GM12878 (cell line): ENCODE results near the gene IKBKG. TPM values are rescaled to one million over a fixed set of nuclear protein-coding genes. Genes with fewer than 3 reads are reported as not detected.
"Not testable (repeated sequence)": the region's sequence is repeated elsewhere in the genome, so short reads cannot be mapped to it uniquely, and the experiment has no call there.

Experiments used
- ATAC-seq: fragments of 200-7000 bp; cut with Tn5 transposase; 3 replicates; pipeline ENCODE4 v1.9.1; 2020; ENCODE audit warnings: mild to moderate bottlenecking, moderate library complexity
- BruUV-seq: library from RNA; stranded (reverse); fragments of 400-500 nt; replicated peaks from 2 replicates; lab custom pipeline; 2021; lab: Mats Ljungman, UMichigan
- CTCF ChIA-PET: fragments of 300-600 bp; sonication (Branson Sonifier 250); formaldehyde crosslinking; extraction: SDS; loops from one replicate; lab custom pipeline; 2021; ENCODE audit warnings: inconsistent platforms; lab: Yijun Ruan, JAX
- POLR2A ChIA-PET: fragments of 350-600 bp; formaldehyde crosslinking; extraction: SDS; loops from one replicate; lab custom pipeline; 2021; ENCODE audit warnings: inconsistent platforms; lab: Charles Lee
- RAD21 ChIA-PET: fragments of 300-600 bp; sonication (Branson Sonifier 250); formaldehyde crosslinking; loops from one replicate; lab custom pipeline; 2023; ENCODE audit warnings: antibody characterized with exemption; ENCODE audit not compliant: unreplicated experiment; lab: Charles Lee
- SMC1A ChIA-PET: fragments of 300-600 bp; sonication (Branson Sonifier 250); formaldehyde crosslinking; loops from one replicate; lab custom pipeline; 2023; ENCODE audit not compliant: unreplicated experiment, uncharacterized antibody; lab: Charles Lee
- DNase-seq: peaks from one replicate; pipeline ENCODE4 v3.0.0-alpha.2; 2011; ENCODE audit warnings: low read depth, low spot score
- FAIRE-seq: peaks from 3 replicates; lab custom pipeline; 2011; peaks lifted over from hg19 to GRCh38; lab: Jason Lieb, UNC
- H2AFZ ChIP-seq: 2 replicates; pipeline ENCODE4 v1.6.0; 2011; ENCODE audit warnings: low read depth, low read length, control low read depth; ENCODE audit not compliant: control insufficient read depth
- H3K27ac ChIP-seq: 2 replicates; pipeline ENCODE4 v1.5.1; 2011; ENCODE audit warnings: control low read depth; ENCODE audit not compliant: control insufficient read depth, insufficient read depth
- H3K27me3 ChIP-seq, 2 experiments: replicated peaks in 1 of 2; 2 replicates each; pipeline versions ENCODE4 v1.6.0 to v1.6.1; 2011; ENCODE audit warnings: low read length in 1 of 2; ENCODE audit not compliant: control insufficient read depth in 2 of 2, insufficient read depth in 2 of 2
- H3K36me3 ChIP-seq, 2 experiments: 2 replicates each; pipeline ENCODE4 v1.5.1; 2011; ENCODE audit warnings: low read length in 1 of 2; ENCODE audit not compliant: control insufficient read depth in 2 of 2, insufficient read depth in 2 of 2
- H3K4me1 ChIP-seq: 2 replicates; pipeline ENCODE4 v1.6.1; 2011; ENCODE audit warnings: mild to moderate bottlenecking, low read length, moderate library complexity, mixed read lengths; ENCODE audit not compliant: control insufficient read depth, insufficient read depth
- H3K4me2 ChIP-seq: 2 replicates; pipeline ENCODE4 v1.6.0; 2011; ENCODE audit warnings: control low read depth; ENCODE audit not compliant: control insufficient read depth, insufficient read depth
- H3K4me3 ChIP-seq: fragments of 200-600 bp; sonication (generic); 2 replicates; pipeline ENCODE4 v1.5.1; 2016
- H3K79me2 ChIP-seq: 2 replicates; pipeline ENCODE4 v1.6.0; 2011; ENCODE audit warnings: low read length; ENCODE audit not compliant: control insufficient read depth, insufficient read depth
- H3K9ac ChIP-seq: 2 replicates; pipeline ENCODE4 v1.8.0; 2011; ENCODE audit warnings: low read length, control low read depth, mixed read lengths; ENCODE audit not compliant: control insufficient read depth, insufficient read depth
- H3K9me3 ChIP-seq: replicated peaks from 3 replicates; pipeline ENCODE4 v1.5.1; 2011; ENCODE audit warnings: mild to moderate bottlenecking, low read length; ENCODE audit not compliant: control insufficient read depth, insufficient read depth
- H4K20me1 ChIP-seq: 2 replicates; pipeline ENCODE4 v1.6.0; 2011; ENCODE audit not compliant: control insufficient read depth, insufficient read depth
- TCF3 ChIP-seq: IDR thresholded peaks from 2 replicates; pipeline ENCODE4 v1.6.1; 2012; ENCODE audit warnings: low read depth, mild to moderate bottlenecking, low read length, borderline replicate concordance; ENCODE audit not compliant: insufficient read depth
- WGBS: methylation state at CpG from one replicate; pipeline ENCODE4 v1.1.6; 2016; ENCODE audit warnings: low lambda C conversion rate; ENCODE audit not compliant: insufficient replicate concordance, insufficient coverage; ENCODE audit errors: missing lambda C conversion rate; 5-methylcytosine and 5-hydroxymethylcytosine counted together
- in situ Hi-C: fragments of 300-500 bp; cut with MboI; formaldehyde crosslinking; loops from 9 replicates; pipeline ENCODE4 v1.14.3; 2018; ENCODE audit warnings: mixed read lengths
- intact Hi-C: fragments of 100-400 bp; cut with micrococcal nuclease; formaldehyde crosslinking; loops from one replicate; pipeline ENCODE4 v1.14.2; 2022; ENCODE audit not compliant: unreplicated experiment
- polyA plus RNA-seq, 11 experiments: library from polyadenylated mRNA; depleted of rRNA in 4 of 11; unstranded in 6 of 11; stranded (reverse) in 5 of 11; fragments of >200 nt; fragmentation: Nextera tagmentation in 4 of 11; fragmentation: Illumina TruSeq in 1 of 11; extraction: Ambion mirVana in 4 of 11; extraction: Trizol in 1 of 11; gene quantifications; 1 replicate in 1 of 11; 2 replicates in 10 of 11; pipeline versions ENCODE4 v1.2.1 to v1.2.3, GENCODE V29; 2011 to 2016; ENCODE audit warnings: inconsistent platforms in 2 of 11, missing spikeins in 2 of 11, low read depth in 1 of 11
- total RNA-seq, 4 experiments: library from RNA; depleted of rRNA in 3 of 4; stranded (reverse); fragments of >200 nt in 3 of 4; fragmentation: Illumina TruSeq in 1 of 4; extraction: Trizol in 1 of 4; gene quantifications; 2 replicates each; pipeline versions ENCODE4 v1.2.1 to v1.2.3, GENCODE V29; 2013 to 2021
- TF ChIP-seq, protein P1 (sequence below): IDR thresholded peaks from 2 replicates; pipeline ENCODE4 v1.6.1; 2011; ENCODE audit warnings: borderline replicate concordance, low read depth, mild to moderate bottlenecking, moderate library complexity, low read length; ENCODE audit not compliant: insufficient read depth, poor library complexity, severe bottlenecking

IKBKG gene
- total and polyA plus RNA-seq, 10 of the 15 experiments (the other 5 are each of a cell fraction or from before 2014, with no cell fraction given), result 0.35 to 30.7 (median 16.7) TPM

DNA sequence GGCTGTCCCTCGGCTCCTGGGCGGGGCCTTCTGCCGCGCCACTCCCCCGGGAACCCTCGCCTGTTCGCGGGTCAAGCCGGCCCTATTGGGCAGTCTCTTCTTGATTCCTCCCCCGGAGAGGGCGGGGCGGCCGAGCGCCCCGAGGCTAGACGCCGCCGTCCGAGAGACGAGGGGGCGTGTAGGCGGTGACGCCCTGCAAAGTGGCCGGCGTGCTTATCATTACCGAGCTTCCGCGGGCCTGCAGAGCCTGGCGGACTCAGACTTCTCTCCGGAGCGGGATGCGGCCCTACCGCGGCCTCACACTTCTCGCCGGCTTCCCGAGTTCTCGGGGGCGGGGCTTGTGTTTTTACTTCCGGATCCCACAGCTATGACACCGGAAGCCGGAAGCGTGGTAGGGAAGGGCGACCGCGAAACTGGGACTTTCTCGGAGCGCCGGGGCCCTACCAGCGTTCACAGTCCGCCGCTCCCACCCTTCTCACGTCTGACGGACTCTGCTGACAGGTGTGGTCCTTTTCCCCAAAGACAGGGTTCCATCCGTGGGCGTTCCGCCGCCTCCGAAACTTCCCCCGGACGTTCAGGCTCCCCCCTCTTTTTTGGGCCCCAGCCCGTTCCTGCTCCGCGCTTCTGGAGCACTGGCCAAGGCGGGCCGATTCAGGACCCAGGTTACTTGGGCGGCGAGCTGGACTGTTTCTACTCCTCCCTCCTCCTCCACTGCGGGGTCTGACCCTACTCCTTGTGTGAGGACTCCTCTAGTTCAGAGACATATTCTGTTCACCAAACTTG, at the start of gene IKBKG (continued):
- 0 out of 2 replicates have a peak, but pooled peaks have one; percentile 22 for TF ChIP-seq TCF3
- TF ChIP-seq, protein P1, sequence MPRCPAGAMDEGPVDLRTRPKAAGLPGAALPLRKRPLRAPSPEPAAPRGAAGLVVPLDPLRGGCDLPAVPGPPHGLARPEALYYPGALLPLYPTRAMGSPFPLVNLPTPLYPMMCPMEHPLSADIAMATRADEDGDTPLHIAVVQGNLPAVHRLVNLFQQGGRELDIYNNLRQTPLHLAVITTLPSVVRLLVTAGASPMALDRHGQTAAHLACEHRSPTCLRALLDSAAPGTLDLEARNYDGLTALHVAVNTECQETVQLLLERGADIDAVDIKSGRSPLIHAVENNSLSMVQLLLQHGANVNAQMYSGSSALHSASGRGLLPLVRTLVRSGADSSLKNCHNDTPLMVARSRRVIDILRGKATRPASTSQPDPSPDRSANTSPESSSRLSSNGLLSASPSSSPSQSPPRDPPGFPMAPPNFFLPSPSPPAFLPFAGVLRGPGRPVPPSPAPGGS, result no peak

- H2AFZ ChIP-seq, RAD21 ChIA-PET, H3K4me2 ChIP-seq, H3K36me3 ChIP-seq, H3K79me2 ChIP-seq, ATAC-seq, FAIRE-seq, BruUV-seq, SMC1A ChIA-PET, H3K27me3 ChIP-seq, intact Hi-C loops, H3K4me1 ChIP-seq, CTCF ChIA-PET, H3K27ac ChIP-seq, H3K9ac ChIP-seq, H3K4me3 ChIP-seq, DNase-seq, H4K20me1 ChIP-seq, H3K9me3 ChIP-seq, in situ Hi-C loops: not testable (repeated sequence)
- 90% methylated on average over 7 of the region's 7 CpGs for WGBS
- POLR2A ChIA-PET, result interaction anchor here (0.7 to 1.5 kb wide), 3 partner anchors 11 to 497 kb away, joined by 3 to 5 read pairs (median 4); partner anchors contain the start of gene SLC10A3
These were observed 46.0 kb upstream of the IKBKG start for GRCh38 chrX:154501423-154501822.
